T-helper 1 cell treated with Interleukin-12 subunit alpha and Interleukin-12 subunit beta and Interleukin-4 antibody, amounts not matched to agents 30 μg/mL and 1 μg/mL, for 36 hours (primary cell): ENCODE results near the gene GLT1D1.

Source experiments
- H3K27ac Mint-ChIP-seq: one replicate; pipeline ENCODE4 v1.8.0; 2021; ENCODE audit warnings: mild to moderate bottlenecking, mixed read lengths
- H3K27me3 Mint-ChIP-seq: one replicate; pipeline ENCODE4 v1.8.0; 2021; ENCODE audit warnings: low read depth, mixed read lengths
- H3K36me3 Mint-ChIP-seq: one replicate; pipeline ENCODE4 v1.8.0; 2021; ENCODE audit warnings: low read depth, mixed read lengths
- H3K4me1 Mint-ChIP-seq: one replicate; pipeline ENCODE4 v1.8.0; 2021; ENCODE audit warnings: low read depth, mixed read lengths
- H3K4me3 Mint-ChIP-seq: one replicate; pipeline ENCODE4 v1.8.0; 2021; ENCODE audit warnings: mild to moderate bottlenecking, moderate library complexity, mixed read lengths
- H3K9me3 Mint-ChIP-seq: one replicate; pipeline ENCODE4 v1.8.0; 2021; ENCODE audit warnings: mixed read lengths

The GLT1D1 gene

GRCh38 chr12:128938886-128939285, 85.6 kb downstream of the GLT1D1 start:
- H3K9me3 Mint-ChIP-seq: no peaks in the 10 kb centered on the region
- H3K4me1 Mint-ChIP-seq: no peaks in the 10 kb centered on the region
- no peaks in the 10 kb centered on the region for H3K27me3 Mint-ChIP-seq
- H3K4me3 Mint-ChIP-seq: no peak overlapping the region
- no peaks in the 10 kb centered on the region for H3K36me3 Mint-ChIP-seq
- H3K27ac Mint-ChIP-seq: no peak overlapping the region

- H3K9me3 Mint-ChIP-seq: no peaks in the 10 kb centered on the region
- H3K27ac Mint-ChIP-seq: no peak overlapping the region
- H3K4me1 Mint-ChIP-seq: no peaks in the 10 kb centered on the region
- H3K4me3 Mint-ChIP-seq: no peak overlapping the region
- no peaks in the 10 kb centered on the region for H3K27me3 Mint-ChIP-seq
- no peaks in the 10 kb centered on the region for H3K36me3 Mint-ChIP-seq
These were observed 87.0 kb downstream of the GLT1D1 start for GRCh38 chr12:128940090-128940888.

GRCh38 chr12:128940974-128941373, 87.7 kb downstream of the GLT1D1 start:
- Mint-ChIP-seq H3K27me3 (no peaks in the 10 kb centered on the region), H3K27ac (no peak overlapping the region), H3K4me3 (no peak overlapping the region), H3K36me3 (no peaks in the 10 kb centered on the region), H3K4me1 (no peaks in the 10 kb centered on the region), H3K9me3 (no peaks in the 10 kb centered on the region)

GRCh38 chr12:128942960-128943477, 89.7 kb downstream of the GLT1D1 start:
- no peak overlapping the region for H3K4me3 Mint-ChIP-seq
- H3K27me3 Mint-ChIP-seq: no peaks in the 10 kb centered on the region
- no peak overlapping the region for H3K27ac Mint-ChIP-seq
- H3K36me3 Mint-ChIP-seq: no peaks in the 10 kb centered on the region
- no peaks in the 10 kb centered on the region for H3K4me1 Mint-ChIP-seq
- no peaks in the 10 kb centered on the region for H3K9me3 Mint-ChIP-seq

GRCh38 chr12:128944956-128945355, 91.7 kb downstream of the GLT1D1 start:
- no peaks in the 10 kb centered on the region for H3K4me1 Mint-ChIP-seq
- H3K36me3 Mint-ChIP-seq: no peaks in the 10 kb centered on the region

GRCh38 chr12:128947209-128947608, 93.9 kb downstream of the GLT1D1 start:
- Mint-ChIP-seq H3K27me3 (no peaks in the 10 kb centered on the region), H3K9me3 (no peaks in the 10 kb centered on the region), H3K36me3 (no peaks in the 10 kb centered on the region), H3K4me3 (no peak overlapping the region), H3K4me1 (no peaks in the 10 kb centered on the region), H3K27ac (no peak overlapping the region)

More at GRCh38 chr12:128944956-128945355, 91.7 kb downstream of the GLT1D1 start:
- H3K9me3 Mint-ChIP-seq: no peaks in the 10 kb centered on the region
- no peaks in the 10 kb centered on the region for H3K27me3 Mint-ChIP-seq
- no peak overlapping the region for H3K4me3 Mint-ChIP-seq
- no peak overlapping the region for H3K27ac Mint-ChIP-seq

- no peaks in the 10 kb centered on the region for H3K27me3 Mint-ChIP-seq
- no peaks in the 10 kb centered on the region for H3K36me3 Mint-ChIP-seq
These were observed 95.8 kb downstream of the GLT1D1 start for GRCh38 chr12:128949086-128949485.

GRCh38 chr12:128951448-128951847, 98.2 kb downstream of the GLT1D1 start:
- H3K27me3 Mint-ChIP-seq: no peaks in the 10 kb centered on the region
- H3K4me3 Mint-ChIP-seq: no peak overlapping the region
- H3K4me1 Mint-ChIP-seq: no peaks in the 10 kb centered on the region
- no peak overlapping the region for H3K27ac Mint-ChIP-seq
- H3K36me3 Mint-ChIP-seq: no peaks in the 10 kb centered on the region
- no peaks in the 10 kb centered on the region for H3K9me3 Mint-ChIP-seq

More at GRCh38 chr12:128949086-128949485, 95.8 kb downstream of the GLT1D1 start:
- Mint-ChIP-seq H3K27ac (no peak overlapping the region), H3K9me3 (no peaks in the 10 kb centered on the region), H3K4me3 (no peak overlapping the region), H3K4me1 (no peaks in the 10 kb centered on the region)

GRCh38 chr12:128956755-128957154, 103.5 kb downstream of the GLT1D1 start:
- peaks cover 4% of the 10 kb centered on the region for H3K9me3 Mint-ChIP-seq
- H3K27ac Mint-ChIP-seq: no peak overlapping the region
- H3K4me1 Mint-ChIP-seq: no peaks in the 10 kb centered on the region
- no peak overlapping the region for H3K4me3 Mint-ChIP-seq
- no peaks in the 10 kb centered on the region for H3K36me3 Mint-ChIP-seq
- H3K27me3 Mint-ChIP-seq: peaks cover 8% of the 10 kb centered on the region

- Mint-ChIP-seq H3K4me1 (no peaks in the 10 kb centered on the region), H3K4me3 (no peak overlapping the region), H3K36me3 (no peaks in the 10 kb centered on the region), H3K27ac (no peak overlapping the region), H3K27me3 (peaks cover 8% of the 10 kb centered on the region), H3K9me3 (peaks cover 4% of the 10 kb centered on the region)
These were observed 106.6 kb downstream of the GLT1D1 start for GRCh38 chr12:128959901-128960300.

GRCh38 chr12:128961308-128961902, 108.1 kb downstream of the GLT1D1 start:
- Mint-ChIP-seq H3K27me3 (peaks cover 8% of the 10 kb centered on the region), H3K9me3 (peaks cover 4% of the 10 kb centered on the region), H3K4me3 (no peak overlapping the region), H3K36me3 (no peaks in the 10 kb centered on the region), H3K27ac (no peak overlapping the region), H3K4me1 (no peaks in the 10 kb centered on the region)

- Mint-ChIP-seq H3K27me3 (peaks cover 8% of the 10 kb centered on the region), H3K36me3 (no peaks in the 10 kb centered on the region), H3K9me3 (peaks cover 4% of the 10 kb centered on the region), H3K27ac (no peak overlapping the region), H3K4me3 (no peak overlapping the region), H3K4me1 (no peaks in the 10 kb centered on the region)
These were observed 108.7 kb downstream of the GLT1D1 start for GRCh38 chr12:128961957-128962356.

GRCh38 chr12:128966203-128966810, 113.0 kb downstream of the GLT1D1 start:
- Mint-ChIP-seq H3K36me3 (no peaks in the 10 kb centered on the region), H3K4me1 (peaks cover 4% of the 10 kb centered on the region), H3K27ac (no peak overlapping the region), H3K9me3 (peaks cover 3% of the 10 kb centered on the region), H3K4me3 (no peak overlapping the region), H3K27me3 (peaks cover 10% of the 10 kb centered on the region)

GRCh38 chr12:128968668-128969067, 115.4 kb downstream of the GLT1D1 start:
- no peaks in the 10 kb centered on the region for H3K9me3 Mint-ChIP-seq
- no peak overlapping the region for H3K4me3 Mint-ChIP-seq

More at GRCh38 chr12:128968668-128969067, 115.4 kb downstream of the GLT1D1 start:
- peaks cover 14% of the 10 kb centered on the region for H3K27me3 Mint-ChIP-seq
- H3K27ac Mint-ChIP-seq: no peak overlapping the region
- H3K4me1 Mint-ChIP-seq: peaks cover 4% of the 10 kb centered on the region
- H3K36me3 Mint-ChIP-seq: no peaks in the 10 kb centered on the region
